ENCODE measurements around the gene TMEM80.

Gene TMEM80

GRCh38 chr11:699116-699508 lies 3.5 kb downstream of the TMEM80 start:
- DNase-seq (ENCODE audit: low read depth in 4 of 4, low spot score in 1 of 4): no peak

DNA sequence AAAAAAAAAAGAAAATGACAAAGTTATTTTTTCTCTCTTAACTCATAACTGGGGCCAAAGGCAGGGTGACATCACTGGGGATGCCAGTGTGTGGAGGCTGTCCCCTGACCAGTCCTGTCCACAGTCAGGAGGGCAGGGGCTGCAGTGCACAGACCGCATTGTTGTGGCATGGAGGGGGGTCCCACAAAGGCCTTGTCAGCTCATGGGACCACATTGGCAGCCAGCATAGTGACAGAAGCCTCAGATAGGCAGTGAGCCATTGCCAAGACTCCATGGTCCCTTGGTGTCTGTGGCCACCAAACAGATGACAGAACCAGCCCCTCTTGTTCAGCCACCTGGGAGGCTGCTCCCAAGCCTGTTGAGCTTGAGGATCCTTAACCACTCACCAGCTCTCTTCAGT lies 4.1 kb downstream of the TMEM80 start:
- DNase-seq (ENCODE audit: low read depth in 4 of 4, low spot score in 1 of 4): no peak

DNA sequence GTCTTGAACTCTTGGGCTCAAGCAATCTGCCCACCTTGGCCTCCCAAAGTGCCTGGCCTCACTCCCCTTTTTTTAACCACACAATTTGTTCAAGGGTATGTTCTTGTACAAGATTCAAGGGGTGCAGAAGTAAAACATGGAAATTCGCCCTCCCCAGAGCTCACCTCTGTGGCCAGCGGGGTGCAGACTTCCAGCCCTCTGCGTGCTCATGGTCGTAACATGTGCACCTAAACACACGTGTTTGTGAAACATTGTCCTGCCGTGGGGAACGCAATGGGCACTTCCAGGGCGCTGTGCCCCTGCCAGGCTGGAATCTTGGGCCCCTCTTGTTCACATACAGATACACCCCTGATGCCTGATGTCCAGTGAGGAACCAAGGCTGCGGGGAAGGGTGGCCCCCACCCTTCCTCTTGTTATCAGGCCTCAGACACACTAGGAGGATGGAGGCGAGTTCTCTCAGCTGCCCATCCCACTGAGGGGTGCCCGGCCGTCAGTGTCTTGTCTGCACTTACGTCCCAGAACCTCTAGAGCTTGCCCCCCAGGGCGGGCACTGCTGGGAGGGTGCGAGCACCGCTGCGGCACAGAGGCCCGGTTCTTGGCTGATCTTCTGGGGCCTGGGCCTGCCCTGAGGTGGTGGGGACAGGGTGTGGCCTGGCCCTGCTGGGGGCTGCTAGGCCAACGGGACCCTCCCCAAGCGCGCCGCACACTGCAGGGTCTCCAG lies 6.3 kb downstream of the TMEM80 start:
- no peak for DNase-seq (ENCODE audit: low read depth in 4 of 4, low spot score in 1 of 4)

DNA sequence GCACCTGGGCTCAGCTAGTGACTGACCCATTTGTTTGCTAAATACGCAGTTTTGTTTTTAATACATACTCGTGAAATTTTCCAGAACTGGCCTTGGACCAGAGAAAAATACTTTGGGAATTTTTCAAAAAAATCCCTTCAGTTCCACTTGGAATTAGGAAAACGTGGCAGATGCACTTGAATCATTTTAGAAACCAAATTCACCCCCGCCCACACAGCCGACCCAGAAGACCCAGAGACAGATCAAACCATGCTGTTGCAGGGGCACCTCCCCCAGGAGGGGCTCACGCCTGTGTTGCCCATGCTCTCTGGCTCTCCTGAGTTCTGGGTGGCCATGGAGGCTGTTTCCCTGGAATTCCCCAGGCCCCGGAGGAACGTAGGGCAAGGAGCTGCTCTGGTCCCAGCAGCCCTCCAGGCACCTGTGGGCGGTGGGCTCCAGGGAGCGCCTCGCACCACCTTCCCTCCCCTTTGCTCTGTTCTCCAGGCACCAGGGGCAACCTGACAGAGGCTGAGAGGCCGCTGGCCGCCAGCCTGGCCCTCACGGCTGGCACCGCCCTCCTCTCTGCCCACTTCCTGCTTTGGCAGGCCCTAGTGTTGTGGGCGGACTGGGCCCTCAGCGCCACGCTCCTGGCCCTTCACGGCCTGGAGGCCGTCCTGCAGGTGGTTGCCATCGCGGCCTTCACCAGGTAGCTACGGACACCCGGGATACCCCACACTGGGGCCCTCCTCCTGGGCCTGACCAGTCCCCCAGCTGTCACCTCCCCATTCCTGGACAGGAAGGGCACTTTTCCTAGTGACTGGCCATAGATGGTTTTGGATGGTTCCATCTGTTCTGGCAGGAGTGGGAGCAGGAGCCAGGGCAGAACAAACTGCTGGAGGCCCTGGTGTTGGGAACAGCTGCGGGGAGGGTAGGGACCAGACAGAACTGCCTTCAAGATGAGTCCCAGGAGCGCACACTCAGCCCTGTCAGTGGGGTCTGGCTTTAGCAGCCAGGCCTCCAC lies 7.1 kb downstream of the TMEM80 start:
- DNase-seq (ENCODE audit: low read depth in 4 of 4, low spot score in 1 of 4): no peak

GRCh38 chr11:703506-703905 lies 7.9 kb downstream of the TMEM80 start:
- DNase-seq (ENCODE audit: low read depth in 4 of 4, low spot score in 1 of 4): no peak

- no peak for DNase-seq (ENCODE audit: low read depth in 4 of 4, low spot score in 1 of 4)
Measured at GRCh38 chr11:704228-704674, 8.6 kb downstream of the TMEM80 start.

GRCh38 chr11:704781-705645 lies 9.4 kb downstream of the TMEM80 start:
- DNase-seq (ENCODE audit: low read depth in 4 of 4, low spot score in 1 of 4): no peak

- no peak for DNase-seq (ENCODE audit: low read depth in 4 of 4, low spot score in 1 of 4)
Measured at GRCh38 chr11:705646-706438, 10.2 kb downstream of the TMEM80 start, which contains the start of gene EPS8L2. EPS8L2 (plus strand) TSS chr11:706231; CDS start chr11:709408, 3,177 bp downstream.

DNA sequence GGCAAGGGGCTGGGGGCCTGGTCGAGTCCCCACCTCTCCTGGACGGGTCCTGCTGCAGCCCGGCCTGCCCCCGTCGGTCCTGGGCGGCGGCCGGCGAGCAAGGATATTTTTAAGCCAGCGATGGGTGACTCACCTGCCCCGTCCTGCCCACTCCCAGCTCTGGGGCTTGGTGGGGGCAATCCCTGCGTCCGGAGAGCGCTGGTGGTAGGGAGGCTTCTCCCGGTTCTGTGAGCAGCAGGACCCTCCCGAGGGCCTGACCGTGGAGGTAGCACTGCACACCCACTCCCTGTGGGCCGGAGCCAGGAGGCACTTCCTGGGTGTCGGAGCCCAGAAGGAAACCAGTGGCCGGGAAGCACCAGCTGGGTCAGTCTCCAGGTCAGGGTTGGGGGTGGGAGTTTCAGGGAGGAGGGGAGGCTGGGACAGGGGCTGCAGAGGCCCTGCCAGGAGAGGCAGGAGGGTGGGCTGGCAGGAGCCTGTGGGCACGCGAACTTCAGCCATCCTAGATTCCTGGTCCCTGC lies 10.9 kb downstream of the TMEM80 start:
- no peak for DNase-seq (ENCODE audit: low read depth in 4 of 4, low spot score in 1 of 4)

- DNase-seq (ENCODE audit: low read depth in 4 of 4, low spot score in 1 of 4): no peak
Measured at GRCh38 chr11:706957-707816, 11.6 kb downstream of the TMEM80 start.

- DNase-seq (ENCODE audit: low read depth in 4 of 4, low spot score in 1 of 4): no peak
Measured at GRCh38 chr11:707817-708420, 12.3 kb downstream of the TMEM80 start.

DNA sequence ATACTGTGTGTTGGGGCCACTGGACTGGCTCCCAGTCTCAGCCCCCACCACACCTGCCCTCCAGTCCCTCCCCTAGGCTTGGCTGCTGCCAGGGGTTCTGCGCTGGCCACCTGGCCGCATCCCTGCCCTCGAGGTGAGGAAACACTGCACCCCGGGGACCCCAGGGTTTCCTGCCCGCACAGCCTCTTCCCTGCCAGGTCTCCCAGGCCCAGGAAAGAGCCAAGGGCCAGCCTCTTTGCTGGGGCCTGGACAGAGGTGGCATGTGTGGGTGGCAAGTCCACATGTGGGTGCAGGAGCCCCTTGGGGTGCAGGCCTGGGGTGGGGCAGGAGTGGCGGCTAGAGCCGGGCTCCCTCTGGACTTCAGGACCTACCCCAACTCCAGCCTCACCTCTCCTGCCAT lies 12.9 kb downstream of the TMEM80 start:
- DNase-seq (ENCODE audit: low read depth in 4 of 4, low spot score in 1 of 4): no peak

DNA sequence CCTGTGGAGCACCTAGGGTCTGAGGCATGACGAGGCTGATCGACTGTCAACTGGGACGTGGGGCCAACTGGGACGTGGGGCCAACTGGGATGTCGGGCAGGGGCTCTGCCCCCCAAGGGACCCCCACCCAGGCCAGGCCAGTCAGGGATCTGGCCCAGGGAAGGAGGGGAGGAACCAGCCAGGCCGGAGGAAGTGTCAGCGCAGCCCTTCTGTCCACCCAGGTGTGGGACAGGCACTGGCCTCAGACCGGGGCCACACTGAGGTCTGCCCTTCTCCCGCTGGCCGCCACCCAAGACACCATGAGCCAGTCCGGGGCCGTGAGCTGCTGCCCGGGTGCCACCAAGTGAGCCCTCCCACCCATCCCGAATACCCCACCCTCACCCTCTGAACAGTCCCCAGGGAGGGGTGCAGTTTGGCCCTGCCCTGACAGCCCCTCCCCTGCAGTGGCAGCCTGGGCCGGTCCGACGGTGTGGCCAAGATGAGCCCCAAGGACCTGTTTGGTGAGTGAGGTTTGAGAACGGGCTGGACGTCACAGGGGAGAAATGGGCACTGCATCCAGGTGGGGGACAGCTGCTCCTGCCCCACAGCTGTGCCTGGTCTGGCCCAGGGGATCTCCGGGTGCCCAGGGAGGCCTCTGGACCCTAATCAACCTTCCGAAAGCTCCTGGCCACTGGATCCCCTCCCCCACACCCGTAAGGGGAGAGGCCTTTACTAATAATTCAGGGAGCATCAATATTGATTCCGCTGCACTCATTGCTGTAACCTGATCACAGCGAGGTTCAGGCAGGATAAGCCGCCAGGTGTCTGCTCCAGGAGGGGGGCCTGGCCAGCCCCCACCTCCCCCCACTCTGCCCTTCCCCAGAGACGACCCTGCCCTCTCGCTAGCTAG lies 13.7 kb downstream of the TMEM80 start:
- no peak for DNase-seq (ENCODE audit: low read depth in 4 of 4, low spot score in 1 of 4)

DNA sequence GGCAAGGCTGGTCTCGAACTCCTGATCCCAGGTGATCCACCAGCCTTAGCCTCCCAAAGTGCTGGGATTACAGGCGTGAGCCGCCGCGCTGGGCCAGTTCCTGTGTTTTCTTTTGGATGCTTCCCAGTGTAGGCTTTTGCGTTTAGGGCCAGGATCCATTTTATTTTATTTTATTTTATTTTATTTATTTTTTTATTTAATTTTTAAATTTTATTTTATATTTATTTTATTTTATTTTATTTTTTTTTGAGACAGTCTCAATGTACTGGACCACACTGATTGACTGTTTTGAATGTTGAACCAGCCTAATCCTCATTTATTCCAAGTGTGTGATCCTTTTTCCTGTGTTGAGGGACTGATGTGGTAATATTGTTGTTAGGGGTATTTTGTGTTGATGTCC lies 18.8 kb downstream of the TMEM80 start:
- DNase-seq (ENCODE audit: low read depth in 4 of 4, low spot score in 1 of 4): no peak

DNA sequence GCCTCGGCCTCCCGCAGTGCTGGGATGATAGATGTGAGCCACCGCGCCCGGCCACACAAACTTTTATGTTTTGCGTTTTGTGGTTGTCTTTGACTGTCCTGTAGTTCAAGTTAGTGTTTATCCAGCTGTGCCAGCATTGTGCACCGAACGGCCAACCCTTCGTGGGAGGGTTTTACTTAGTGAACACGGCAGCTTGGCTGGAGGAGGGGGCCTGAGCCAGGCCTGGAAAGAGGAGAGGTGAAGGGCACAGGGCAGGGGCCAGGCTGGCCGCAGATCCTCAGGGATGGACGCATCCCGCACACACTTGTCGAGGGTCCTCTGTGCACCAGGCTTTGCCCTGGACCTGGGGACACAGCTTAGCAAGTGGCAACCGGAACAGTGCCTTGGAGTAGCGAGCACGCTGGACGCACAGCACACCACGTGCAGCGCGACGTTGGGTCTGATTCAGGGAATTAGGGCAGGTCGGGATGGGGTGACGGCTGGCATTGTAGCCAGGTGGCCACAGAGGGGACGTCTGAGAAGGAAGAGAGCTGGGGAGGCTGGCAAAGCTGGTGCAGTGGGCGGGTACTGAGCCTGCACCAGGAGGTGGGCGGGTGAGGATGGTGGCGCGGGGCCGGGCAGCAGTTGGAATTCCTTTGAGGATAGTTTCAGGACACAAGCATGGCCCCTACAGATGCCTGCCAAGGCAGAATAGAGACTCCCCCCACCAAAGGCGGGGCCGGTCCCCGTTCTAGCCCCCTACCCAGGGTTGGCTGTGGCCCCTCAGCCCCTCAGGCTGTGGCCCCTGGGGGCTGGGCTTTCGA lies 23.8 kb downstream of the TMEM80 start:
- no peak for DNase-seq (ENCODE audit: low read depth in 4 of 4, low spot score in 1 of 4)

DNA sequence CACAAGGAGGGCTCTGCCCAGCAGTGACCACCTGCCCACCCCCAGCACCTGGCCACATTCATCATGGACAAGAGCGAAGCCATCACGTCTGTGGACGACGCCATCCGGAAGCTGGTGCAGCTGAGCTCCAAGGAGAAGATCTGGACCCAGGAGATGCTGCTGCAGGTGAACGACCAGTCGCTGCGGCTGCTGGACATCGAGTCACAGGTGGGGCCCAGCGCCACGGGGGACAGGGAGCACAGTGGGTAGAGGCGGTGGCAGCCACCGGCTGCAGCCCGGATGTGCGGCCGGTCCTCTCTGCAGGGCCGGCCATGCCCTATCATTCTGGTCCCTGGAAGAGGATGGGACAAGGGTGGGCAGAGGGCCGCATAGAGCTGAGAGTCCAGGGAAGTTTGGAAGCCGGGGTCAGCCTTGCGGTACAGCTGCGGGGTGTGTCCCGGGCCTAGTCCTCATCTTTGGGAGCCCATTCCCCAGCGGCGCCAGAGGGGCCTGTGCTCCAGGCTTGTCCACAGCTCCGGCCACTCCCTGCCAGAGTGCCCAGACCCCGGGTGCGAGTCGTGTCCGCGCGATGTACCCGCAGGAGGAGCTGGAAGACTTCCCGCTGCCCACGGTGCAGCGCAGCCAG lies 24.5 kb downstream of the TMEM80 start:
- DNase-seq (ENCODE audit: low read depth in 4 of 4, low spot score in 1 of 4): no peak
